Glutamatergic neuron (in vitro differentiated cells): ENCODE measurements around the gene HERPUD2. TPM values are rescaled to one million over a fixed set of nuclear protein-coding genes. Genes with fewer than 3 reads are reported as not detected.

Experiments
- DNase-seq: peaks from one replicate; pipeline ENCODE4 v3.0.0; 2022
- H3K27ac Mint-ChIP-seq: one replicate; pipeline ENCODE4 v1.8.0; 2020; ENCODE audit warnings: mild to moderate bottlenecking, mixed read lengths, inconsistent platforms; ENCODE audit not compliant: unreplicated experiment
- H3K27me3 Mint-ChIP-seq: one replicate; pipeline ENCODE4 v1.8.0; 2020; ENCODE audit warnings: mild to moderate bottlenecking, moderate library complexity, mixed read lengths, inconsistent platforms; ENCODE audit not compliant: unreplicated experiment
- H3K36me3 Mint-ChIP-seq: one replicate; pipeline ENCODE4 v1.8.0; 2020; ENCODE audit warnings: mild to moderate bottlenecking, mixed read lengths, inconsistent platforms; ENCODE audit not compliant: unreplicated experiment
- H3K4me1 Mint-ChIP-seq: one replicate; pipeline ENCODE4 v1.8.0; 2020; ENCODE audit warnings: mild to moderate bottlenecking, low read depth, mixed read lengths, inconsistent platforms; ENCODE audit not compliant: unreplicated experiment
- H3K4me3 Mint-ChIP-seq: one replicate; pipeline ENCODE4 v1.8.0; 2020; ENCODE audit warnings: mild to moderate bottlenecking, mixed read lengths, inconsistent platforms; ENCODE audit not compliant: unreplicated experiment
- H3K9me3 Mint-ChIP-seq: one replicate; pipeline ENCODE4 v1.8.0; 2020; ENCODE audit warnings: mild to moderate bottlenecking, moderate library complexity, mixed read lengths, inconsistent platforms; ENCODE audit not compliant: unreplicated experiment
- total RNA-seq: library from RNA; stranded (reverse); fragmentation: NEBNext Ultra II Directional; extraction: Animal tissue kit (Norgen Biotek cat#: 25700); gene quantifications from one replicate; pipeline ENCODE4 v1.2.1, GENCODE V29; 2021; ENCODE audit not compliant: unreplicated experiment
- TF ChIP-seq, protein P1 (sequence below): fragments of 200-600 bp; sonication (generic); IDR thresholded peaks from one replicate; pipeline ENCODE4 v1.5.0; 2021; ENCODE audit not compliant: partially characterized antibody, unreplicated experiment

The HERPUD2 gene
- total RNA-seq, 1 donor from 2014 or later, result 28.2 TPM

DNA sequence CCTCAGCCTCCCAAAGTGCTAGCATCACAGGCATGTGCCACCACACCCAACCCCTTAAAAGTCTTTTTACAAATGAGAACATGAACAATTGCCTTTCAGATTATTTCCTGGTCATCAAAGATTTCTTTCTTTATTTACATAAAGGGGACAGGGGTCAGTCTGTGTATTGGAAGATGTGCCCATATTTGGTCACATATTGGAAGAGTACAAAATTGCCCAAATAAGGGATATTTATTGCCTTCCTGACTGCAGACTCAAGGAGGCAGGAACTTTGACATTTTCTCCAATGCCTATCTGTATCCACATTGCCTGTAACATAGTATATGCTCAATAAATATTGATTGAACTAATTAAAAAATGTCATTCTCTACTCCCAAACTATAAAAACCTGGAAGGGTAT, 25.9 kb upstream of the HERPUD2 start:
- DNase-seq, result no peak
- no peaks in the 10 kb centered on the region for H3K27me3 Mint-ChIP-seq
- TF ChIP-seq, protein P1, sequence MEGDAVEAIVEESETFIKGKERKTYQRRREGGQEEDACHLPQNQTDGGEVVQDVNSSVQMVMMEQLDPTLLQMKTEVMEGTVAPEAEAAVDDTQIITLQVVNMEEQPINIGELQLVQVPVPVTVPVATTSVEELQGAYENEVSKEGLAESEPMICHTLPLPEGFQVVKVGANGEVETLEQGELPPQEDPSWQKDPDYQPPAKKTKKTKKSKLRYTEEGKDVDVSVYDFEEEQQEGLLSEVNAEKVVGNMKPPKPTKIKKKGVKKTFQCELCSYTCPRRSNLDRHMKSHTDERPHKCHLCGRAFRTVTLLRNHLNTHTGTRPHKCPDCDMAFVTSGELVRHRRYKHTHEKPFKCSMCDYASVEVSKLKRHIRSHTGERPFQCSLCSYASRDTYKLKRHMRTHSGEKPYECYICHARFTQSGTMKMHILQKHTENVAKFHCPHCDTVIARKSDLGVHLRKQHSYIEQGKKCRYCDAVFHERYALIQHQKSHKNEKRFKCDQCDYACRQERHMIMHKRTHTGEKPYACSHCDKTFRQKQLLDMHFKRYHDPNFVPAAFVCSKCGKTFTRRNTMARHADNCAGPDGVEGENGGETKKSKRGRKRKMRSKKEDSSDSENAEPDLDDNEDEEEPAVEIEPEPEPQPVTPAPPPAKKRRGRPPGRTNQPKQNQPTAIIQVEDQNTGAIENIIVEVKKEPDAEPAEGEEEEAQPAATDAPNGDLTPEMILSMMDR, result no peak
- peaks cover 2% of the 10 kb centered on the region for H3K9me3 Mint-ChIP-seq
- no peaks in the 10 kb centered on the region for H3K4me1 Mint-ChIP-seq
- H3K36me3 Mint-ChIP-seq, result no peaks in the 10 kb centered on the region
- H3K27ac Mint-ChIP-seq, result no peak overlapping the region
- H3K4me3 Mint-ChIP-seq, result no peak overlapping the region

DNA sequence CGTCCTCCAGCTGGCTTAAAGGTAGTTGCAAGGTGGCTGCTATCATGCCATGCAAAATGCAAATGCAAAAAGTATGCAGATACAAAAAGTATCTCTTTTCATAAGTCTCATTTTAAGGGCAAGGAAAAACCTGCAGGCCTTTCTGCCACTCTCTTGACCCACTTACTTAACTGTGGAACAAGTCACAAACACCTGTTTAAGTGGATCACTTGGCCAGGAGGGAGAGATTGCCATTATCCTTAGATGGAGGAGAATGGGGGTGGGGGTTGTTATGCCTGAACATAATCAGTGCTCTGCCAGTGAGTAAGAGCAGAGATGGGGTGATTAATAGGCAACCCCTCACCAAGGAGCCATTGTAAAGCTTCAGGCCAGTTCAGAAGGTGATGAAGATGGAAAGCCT, 25.1 kb upstream of the HERPUD2 start:
- no peak for DNase-seq
- Mint-ChIP-seq H3K36me3 (no peaks in the 10 kb centered on the region), H3K9me3 (peaks cover 2% of the 10 kb centered on the region), H3K27ac (no peak overlapping the region), H3K4me1 (no peaks in the 10 kb centered on the region), H3K4me3 (no peak overlapping the region), H3K27me3 (no peaks in the 10 kb centered on the region)
- TF ChIP-seq, protein P1, result no peak

DNA sequence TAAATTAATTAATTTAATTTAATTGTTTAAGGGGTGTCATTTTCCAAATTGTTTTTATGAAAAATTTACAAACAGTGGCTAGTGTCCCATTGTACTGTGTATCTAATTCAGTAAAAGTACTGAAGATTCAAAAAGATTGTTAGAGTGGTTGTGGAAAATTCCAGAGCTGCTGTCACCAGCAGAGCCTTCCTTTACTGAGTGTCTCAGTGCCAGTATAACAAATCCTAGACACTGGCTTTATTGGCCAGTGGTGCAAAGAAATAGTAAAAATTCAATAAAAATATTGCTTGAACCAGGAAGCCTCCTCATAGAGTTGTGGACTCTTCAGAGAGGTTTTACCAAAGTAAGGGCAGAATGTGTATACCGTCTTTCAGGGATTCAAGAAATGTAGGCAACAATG, 23.1 kb upstream of the HERPUD2 start:
- no peaks in the 10 kb centered on the region for H3K27me3 Mint-ChIP-seq
- no peak overlapping the region for H3K27ac Mint-ChIP-seq
- H3K9me3 Mint-ChIP-seq, result no peaks in the 10 kb centered on the region
- DNase-seq, result no peak
- no peak overlapping the region for H3K4me3 Mint-ChIP-seq
- TF ChIP-seq, protein P1, result no peak
- no peaks in the 10 kb centered on the region for H3K4me1 Mint-ChIP-seq
- no peaks in the 10 kb centered on the region for H3K36me3 Mint-ChIP-seq

DNA sequence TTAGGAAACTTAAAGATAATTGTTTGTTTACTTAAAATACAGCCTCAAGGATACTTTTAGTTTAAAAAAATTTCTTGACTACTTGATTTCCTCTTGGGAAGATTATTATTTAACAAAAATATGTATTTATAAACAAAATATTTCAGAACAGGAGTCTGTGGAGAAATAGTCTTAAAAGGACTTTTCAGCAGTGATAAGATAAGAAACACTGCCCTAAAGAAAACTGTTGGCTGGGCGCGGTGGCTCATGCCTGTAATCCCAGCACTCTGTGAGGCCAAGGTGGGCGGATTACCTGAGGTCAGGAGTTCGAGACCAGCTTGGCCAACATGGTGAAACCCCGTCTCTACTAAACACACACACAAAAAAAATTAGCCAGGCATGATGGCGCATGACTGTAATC, 22.6 kb upstream of the HERPUD2 start:
- DNase-seq, result no peak
- no peak overlapping the region for H3K4me3 Mint-ChIP-seq

DNA sequence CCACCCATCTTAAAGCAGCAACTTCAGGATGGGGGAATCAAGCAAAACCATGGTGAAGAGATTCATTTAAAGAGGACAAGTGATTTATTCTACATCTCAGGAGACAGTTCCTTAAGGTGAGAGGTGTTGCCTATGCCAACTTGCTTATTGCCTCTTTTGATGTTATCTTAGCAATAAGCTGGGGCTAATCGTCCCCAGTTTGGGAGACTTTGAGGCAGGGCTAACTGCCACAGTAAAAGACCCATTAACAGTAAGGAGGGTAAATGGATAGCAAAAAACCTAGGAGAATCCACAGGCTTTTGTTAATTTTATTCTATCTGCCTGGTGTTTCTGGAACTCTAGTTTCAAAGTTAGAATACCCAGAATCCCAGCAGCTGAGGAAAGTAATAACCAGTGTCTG, 22.1 kb upstream of the HERPUD2 start:
- TF ChIP-seq, protein P1, result no peak
- Mint-ChIP-seq H3K9me3 (no peaks in the 10 kb centered on the region), H3K27me3 (no peaks in the 10 kb centered on the region), H3K36me3 (no peaks in the 10 kb centered on the region), H3K4me3 (no peak overlapping the region), H3K4me1 (no peaks in the 10 kb centered on the region), H3K27ac (no peak overlapping the region)
- DNase-seq, result no peak

More for the DNA sequence above, 22.6 kb upstream of the HERPUD2 start:
- H3K36me3 Mint-ChIP-seq, result no peaks in the 10 kb centered on the region
- H3K27ac Mint-ChIP-seq, result no peak overlapping the region
- TF ChIP-seq, protein P1, result no peak
- no peaks in the 10 kb centered on the region for H3K4me1 Mint-ChIP-seq
- no peaks in the 10 kb centered on the region for H3K9me3 Mint-ChIP-seq
- no peaks in the 10 kb centered on the region for H3K27me3 Mint-ChIP-seq
